SKM-1 treated with dmso at 0.1 percent for 144 hours (cell line): ENCODE measurements around the gene MRPL39.

ENCODE experiments used
- DNase-seq: peaks from one replicate; lab custom pipeline; 2025; ENCODE audit not compliant: unreplicated experiment; lab: John Stamatoyannopoulos, UW

Gene MRPL39

DNA sequence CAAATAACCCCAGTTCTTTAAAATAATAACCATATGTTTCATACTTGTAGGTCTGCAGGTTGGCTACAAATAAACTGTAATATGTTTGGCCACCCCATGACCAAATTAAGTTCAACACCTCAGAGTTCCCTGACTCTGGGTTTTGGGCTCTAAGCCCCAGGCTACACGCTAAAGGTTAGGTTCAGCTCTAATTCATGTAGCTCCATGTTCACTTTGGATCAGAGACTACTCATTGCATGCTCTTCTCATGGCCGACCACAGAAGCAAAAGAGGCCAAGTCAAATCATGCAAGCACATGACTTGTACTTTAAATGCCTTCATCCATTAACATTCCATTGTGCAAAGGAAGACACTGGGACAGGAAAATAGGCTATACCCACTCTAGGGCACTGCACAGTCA lies 66.2 kb downstream of the MRPL39 start:
- DNase-seq, result no peak

DNA sequence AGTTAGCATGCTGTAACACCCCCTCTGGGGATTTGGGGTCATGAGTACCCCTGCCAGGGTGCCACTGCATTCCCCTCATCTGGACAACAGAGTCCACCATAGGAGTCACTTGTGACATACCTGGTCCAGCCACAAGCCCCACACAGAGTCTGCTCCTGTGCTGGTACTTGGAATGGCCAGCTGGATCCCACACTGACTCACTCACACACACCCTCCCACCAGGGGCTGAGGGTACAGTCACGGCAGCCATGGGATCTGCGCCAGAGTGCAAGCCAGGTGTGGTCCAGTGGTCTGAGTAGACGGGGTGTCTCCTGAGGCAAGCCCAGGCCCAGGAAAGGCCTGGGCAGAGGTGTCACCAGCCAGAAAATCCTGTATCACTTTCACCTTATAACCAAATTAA lies 67.7 kb downstream of the MRPL39 start:
- no peak for DNase-seq

DNA sequence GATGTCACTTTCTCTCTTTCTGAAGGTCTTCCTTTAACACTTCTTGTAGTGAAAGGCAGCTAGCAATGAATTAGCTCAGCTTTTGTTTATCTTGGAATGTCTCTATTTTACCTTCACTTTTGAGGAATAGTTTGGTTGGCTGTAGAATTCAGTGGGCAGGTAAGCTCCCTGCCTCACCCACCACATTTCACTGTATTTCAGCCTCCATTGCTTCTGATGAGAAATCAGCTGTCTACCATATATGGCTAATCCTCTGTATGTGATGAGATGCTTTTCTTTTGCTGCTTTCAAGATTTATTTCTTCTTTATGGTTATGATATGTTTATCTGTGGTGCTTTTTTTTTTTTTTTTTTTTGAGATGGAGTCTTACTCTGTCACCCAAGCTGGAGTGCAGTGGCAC lies 70.1 kb downstream of the MRPL39 start:
- no peak for DNase-seq

DNA sequence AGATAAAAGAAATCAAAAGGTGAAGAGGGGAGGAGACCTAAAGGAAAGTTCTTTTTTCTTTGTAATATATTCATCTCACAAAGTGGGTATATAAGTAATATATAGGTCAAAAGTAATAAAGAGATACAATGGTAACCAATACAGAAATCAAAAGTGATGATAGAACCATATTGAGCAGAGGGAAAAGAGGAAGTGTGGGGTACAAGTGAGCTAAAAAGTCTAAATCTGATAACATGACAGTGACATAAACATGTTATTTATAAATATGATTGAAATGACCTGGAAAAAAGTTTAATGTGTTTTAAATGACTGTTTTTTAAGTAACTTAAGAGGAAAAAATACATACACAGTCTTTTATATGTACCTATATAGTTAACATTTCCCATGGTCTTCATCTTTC lies 70.5 kb downstream of the MRPL39 start:
- DNase-seq, result no peak

DNA sequence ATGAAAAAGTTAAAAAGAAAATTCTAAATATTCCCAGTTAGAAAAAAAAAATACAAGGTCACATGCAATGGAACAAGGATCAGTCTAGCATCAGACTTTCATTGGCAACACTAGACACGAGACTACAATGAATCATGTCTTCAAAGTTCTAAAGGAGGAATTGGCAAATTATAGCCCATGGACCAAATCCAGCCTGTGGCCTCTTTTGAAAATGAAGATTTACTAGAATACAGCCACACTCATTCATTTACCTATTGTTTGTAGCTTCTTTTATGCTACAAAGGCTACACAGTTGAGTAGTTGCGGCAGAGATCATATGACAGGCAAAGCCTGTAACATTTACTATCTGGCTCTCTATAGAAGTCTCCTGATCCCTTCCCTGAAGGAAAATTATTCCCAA lies 71.4 kb downstream of the MRPL39 start:
- no peak for DNase-seq
